Eye (tissue), 1 donor: ENCODE measurements around the gene DEXI.

Experiments
- DNase-seq: peaks from one replicate; pipeline ENCODE4 v3.0.0-alpha.2; 2015

DEXI gene

GRCh38 chr16:10942352-10943063, at the start of gene DEXI:
Gene DEXI, minus strand, starts transcription at chr16:10942468. Its CDS starts 463 bp downstream, at chr16:10942005.
- peak; percentile 96 for DNase-seq

DNA sequence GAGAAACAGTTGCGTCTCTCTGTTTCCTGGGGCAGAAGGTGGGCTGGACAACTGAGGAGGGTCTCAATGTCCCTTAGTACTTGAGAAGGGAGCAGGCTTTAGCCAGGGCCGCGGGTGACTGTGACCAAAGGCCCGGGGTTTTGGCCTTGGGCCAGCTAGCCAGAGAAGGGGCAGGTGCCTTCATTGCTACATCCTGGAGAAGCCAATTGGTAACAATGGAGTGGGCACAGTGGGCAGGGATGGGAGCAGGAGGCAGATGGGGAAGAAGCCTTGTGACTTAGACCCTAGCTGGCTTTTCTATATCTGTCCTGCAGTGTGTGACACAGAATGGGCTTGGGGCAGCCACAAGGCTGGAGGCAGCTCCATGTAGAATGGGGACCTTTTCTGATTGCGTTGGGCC, 48.1 kb upstream of the DEXI start:
- DNase-seq, result no peak

DNA sequence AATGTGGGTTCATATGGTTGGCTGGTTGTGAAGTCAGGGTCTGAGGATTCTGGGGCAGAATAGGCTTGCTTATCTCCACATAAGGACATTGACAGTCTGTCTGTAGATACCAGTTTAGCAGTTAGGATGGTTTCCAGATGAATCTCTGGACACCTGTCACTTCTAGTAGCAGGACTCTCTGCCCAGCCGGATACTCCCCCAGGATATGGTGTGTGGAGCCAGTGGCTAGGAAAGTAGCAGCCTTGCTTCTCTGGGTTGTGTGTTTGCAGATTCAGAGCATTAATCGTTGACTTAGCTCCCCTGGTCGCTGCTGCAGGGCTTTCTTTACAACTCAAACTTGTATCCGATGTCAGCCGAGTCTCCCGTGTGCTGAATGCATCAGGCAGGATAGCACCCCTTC, 47.3 kb upstream of the DEXI start:
- no peak for DNase-seq

DNA sequence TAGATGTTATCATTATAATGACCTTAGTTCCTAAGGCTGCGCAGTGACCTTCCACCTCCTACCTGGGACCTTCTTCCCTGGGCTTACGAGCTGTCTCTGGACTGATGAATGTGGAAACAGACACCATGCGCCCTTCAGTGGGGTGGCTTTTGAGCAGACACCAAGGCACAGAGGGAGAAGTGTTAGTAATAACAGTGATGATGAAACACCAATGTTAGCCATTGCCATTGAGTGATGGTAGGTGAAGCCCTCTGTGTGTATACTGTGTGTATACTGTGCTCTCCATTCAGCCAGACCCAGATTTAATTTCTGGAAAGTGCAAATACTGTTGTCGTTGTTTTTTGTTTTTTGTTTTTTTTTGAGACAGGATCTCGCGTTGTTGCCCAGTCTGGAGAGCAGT, 46.6 kb upstream of the DEXI start:
- no peak for DNase-seq

DNA sequence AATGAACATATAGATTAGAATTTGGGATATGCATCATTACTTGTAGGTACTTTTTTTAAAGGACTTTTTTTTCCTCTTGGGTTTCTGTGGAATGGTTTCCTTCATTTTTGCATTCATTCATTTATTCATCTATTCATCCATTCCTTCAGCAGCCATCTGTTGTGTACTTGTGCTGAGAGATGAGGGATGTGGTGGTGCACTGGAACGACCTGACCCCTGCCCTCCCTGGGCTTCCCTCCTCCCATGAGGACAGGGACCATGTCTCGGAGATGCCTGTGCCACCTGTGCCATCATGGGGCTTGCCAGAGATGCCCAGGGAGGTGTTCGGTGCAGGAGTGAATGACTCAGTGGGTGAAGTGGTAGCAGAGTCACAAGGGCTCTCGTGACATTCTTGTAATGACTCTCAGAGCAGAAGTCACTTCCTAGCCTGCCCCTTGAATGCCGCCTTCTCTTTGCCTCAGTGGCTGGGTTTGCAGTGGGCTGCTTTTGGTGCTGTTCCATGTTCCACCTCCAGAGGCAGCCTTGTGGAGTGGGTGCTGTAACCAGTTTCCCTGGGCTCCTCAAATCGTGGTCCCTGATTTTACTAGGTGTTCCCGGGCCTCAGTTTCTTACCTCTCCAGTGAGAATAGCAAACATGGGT, 46.0 kb upstream of the DEXI start:
- DNase-seq, result no peak

DNA sequence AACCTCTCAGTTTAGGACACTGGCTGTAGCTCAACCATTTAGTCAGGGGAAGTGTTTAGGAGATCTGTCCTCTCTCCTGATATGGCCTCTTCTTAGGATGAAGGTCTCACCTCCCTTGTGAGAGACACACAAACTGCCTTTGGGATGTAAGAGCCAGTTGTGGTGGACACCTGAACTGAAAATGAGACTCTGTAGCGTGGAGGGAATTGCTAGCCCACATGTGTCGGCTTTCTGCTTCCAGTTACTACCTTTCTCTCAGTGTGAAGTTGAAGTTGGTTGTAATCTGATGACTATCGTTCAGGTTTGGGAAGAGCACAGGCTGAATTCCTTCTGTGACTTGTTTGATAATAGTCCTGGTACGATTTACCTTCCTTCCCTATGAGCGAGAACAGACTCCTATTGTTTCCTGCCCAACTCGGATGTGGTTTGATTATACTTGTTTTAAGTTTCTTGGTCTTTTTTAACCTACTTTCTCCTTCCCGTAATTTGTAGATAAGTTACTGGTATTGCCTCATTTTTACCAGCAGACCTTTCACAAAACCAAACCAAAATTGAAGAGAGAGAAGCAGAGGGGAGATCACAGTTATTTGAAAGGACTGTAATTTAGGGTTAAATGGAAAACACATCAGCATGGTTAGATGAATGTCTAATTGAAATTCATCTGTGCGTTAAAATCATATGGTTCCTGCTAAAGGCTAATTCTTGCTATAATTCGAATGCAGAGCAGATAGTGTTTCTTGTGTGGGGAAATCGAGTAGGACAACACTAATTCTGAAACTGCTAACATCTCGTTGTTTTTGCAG, 45.3 kb upstream of the DEXI start:
- no peak for DNase-seq

GRCh38 chr16:10984509-10984908, 42.2 kb upstream of the DEXI start:
- DNase-seq, result no peak

DNA sequence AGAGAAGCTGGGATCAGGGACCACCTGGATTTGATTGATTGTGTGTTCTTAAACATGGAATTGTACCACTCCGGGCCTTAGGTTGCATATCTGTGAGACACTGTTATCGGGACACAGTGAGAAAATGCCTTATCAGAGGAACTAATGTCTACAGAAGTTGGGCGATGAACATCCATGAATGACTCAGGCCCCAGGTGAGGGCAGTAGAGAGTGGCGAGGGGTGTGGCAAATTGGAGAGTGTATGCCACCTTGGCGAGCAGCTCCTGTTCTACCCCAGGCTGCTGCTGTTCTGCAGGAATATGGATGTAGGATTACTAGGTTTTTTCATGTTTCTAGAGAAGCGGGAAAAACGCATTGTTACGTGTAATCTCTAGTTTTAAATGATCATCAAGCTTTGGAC, 40.9 kb upstream of the DEXI start:
- no peak for DNase-seq

- DNase-seq, result no peak
Observed at GRCh38 chr16:10982465-10983150, 40.3 kb upstream of the DEXI start.

DNA sequence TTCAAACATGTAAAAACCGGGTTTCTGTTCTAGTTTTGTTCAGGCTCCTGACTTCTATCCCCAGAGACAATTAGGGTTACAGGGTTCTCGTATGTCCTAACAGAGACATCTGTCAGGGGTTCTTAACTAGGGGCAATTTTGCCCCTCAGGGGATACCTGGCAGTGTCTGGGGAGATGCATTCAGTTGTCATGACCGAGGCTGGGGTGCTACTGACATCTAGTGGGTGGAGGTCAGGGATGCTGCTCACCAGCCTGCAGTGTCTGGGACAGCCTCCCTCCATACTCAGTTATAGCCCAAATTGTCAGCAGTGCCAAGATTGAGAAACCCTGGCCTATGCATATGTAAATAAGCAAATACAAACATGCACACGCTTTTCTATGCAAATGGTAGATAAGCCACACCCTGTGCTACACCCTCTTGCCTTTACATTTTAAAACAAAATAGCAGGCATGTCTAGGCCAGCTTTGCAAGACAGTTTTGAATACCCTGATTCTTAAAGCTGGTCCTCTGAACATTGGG, 39.5 kb upstream of the DEXI start:
- peak; percentile 54 for DNase-seq

DNA sequence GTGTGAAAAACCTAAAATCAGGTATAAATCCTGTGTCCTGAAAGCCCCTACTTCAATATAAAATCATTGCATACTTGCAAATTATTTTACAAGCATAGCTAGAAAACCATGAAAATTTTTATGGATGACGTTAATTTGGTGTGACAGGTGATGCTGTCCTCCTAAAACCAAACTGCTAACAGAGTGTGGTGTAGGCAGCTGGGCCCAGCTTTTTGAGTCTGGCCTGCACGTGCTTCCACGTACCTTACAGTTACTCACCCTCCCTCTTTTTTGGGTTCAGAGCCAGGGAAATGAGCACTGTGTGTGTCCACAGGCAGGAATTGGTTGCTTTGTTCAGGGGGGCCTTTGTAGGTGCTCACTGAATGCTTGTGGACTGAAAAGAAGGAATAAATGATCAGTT, 38.5 kb upstream of the DEXI start:
- peak; percentile 91 for DNase-seq

DNA sequence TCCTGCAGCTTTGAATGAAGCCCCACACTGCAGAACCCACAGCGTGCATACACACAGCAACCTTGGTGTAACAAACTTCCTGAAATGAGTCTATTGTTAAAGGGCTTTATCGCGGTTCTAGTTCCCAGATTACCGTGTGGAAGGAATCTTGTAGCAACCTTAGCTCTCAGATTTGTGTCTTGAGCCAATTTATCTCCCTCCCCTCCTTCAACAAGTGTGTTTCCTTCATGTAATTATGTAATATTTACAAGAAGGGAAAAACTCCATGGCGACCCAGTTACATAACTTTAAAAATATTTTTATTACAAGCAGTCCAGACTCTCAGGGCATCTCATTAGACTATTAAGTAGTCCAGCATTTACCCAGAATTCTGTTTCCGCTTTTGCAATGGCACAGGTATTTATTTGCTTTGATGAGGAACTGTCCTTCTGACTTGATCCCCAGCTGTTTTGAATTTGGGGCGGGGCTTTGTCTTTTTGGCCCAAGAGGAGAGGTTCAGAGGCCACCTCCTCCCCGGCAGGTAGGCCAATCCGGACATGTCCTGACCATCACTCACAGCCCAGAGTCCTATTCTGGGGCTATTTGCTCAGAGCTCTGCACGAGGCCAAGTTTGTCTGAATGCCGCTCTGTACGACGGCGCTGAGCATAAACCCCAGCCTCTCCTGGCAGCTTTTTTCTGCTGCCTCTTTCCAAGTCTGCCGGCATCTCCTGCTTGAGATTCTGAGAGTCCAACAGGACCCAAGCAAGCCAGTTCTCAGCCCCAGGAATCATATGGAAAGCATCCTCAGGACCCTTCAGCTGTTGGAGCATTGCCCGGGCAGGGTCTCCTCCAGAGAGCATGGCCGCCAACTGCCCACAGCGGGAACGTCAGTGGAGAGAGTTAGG, 37.7 kb upstream of the DEXI start:
- DNase-seq, result peak; percentile 59

- DNase-seq, result peak; percentile 66
Observed at GRCh38 chr16:10978871-10979446, 36.7 kb upstream of the DEXI start.

DNA sequence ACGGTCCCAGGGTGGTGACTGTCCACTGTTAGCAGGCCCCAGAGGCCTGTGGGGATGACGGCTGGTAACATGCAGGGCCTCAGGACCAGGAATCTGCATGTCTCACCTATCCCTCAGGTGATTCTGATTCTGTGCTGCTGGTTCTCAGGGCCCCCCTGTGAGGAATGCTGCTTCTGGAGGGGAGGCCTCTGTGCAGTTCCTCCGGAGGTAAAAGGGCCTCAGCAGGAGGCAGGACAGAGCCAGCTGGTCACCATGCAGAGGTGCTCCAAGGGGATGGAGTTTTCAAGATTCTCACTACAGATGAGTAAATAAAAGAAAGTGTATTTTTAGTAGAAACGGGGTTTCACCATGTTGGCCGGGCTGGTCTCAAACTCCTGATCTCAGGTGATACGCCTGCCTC, 35.9 kb upstream of the DEXI start:
- DNase-seq, result no peak

- peak; percentile 57 for DNase-seq
Observed at GRCh38 chr16:10976634-10977033, 34.4 kb upstream of the DEXI start.

DNA sequence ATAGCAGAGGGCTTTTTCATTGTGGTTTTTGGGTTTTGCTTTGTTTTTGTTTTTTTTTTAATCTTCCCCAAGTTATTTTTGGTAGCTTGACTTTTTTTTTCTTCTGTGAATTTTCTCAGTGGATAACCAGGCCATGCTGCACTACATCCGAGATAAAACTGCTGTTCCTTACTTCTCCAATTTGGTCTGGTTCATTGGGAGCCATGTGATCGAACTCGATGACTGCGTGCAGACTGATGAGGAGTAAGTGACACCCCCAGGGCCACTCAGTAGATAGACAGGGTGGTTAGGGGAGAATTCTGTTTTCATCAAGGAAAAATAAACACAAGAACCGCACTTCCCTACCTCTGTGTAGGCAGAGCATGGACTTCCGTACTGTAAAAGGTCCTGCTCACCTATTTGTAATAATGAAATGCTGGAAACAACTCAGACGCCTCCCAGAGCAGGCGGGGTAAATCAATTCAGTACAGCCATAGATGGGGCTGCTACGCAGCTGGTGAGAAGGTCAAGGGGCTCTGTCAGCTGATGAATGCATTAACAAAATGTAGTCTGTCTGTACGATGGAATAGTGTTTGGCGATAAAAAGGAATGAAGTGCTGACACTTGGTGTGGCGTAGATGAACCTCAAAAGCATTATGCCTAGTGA, 30.7 kb upstream of the DEXI start:
- DNase-seq, result no peak

- DNase-seq, result no peak
Observed at GRCh38 chr16:10972108-10972818, 30.0 kb upstream of the DEXI start.

- peak; percentile 89 for DNase-seq
Observed at GRCh38 chr16:10971560-10971961, 29.3 kb upstream of the DEXI start.

GRCh38 chr16:10970065-10970464, 27.8 kb upstream of the DEXI start:
- DNase-seq, result no peak

GRCh38 chr16:10969615-10970014, 27.3 kb upstream of the DEXI start:
- DNase-seq, result no peak
